Panc1 (cell line): Measurements from ENCODE around the gene DCTN5. TPM values are rescaled to one million over a fixed set of nuclear protein-coding genes. Genes with fewer than 3 reads are reported as not detected.
"Not testable (repeated sequence)": the region's sequence is repeated elsewhere in the genome, so short reads cannot be mapped to it uniquely, and the experiment has no call there.

ENCODE experiments used
- ATAC-seq: fragments of 200-7000 bp; cut with Tn5 transposase; 2 replicates; pipeline ENCODE4 v1.9.1; 2020; ENCODE audit warnings: mild to moderate bottlenecking, moderate library complexity
- BruUV-seq: library from RNA; stranded (reverse); fragments of 400-500 nt; replicated peaks from 2 replicates; lab custom pipeline; 2021; lab: Mats Ljungman, UMichigan
- CTCF ChIA-PET: fragments of 300-600 bp; sonication (Branson Sonifier 250); formaldehyde crosslinking; loops from one replicate; lab custom pipeline; 2022; ENCODE audit warnings: antibody characterized with exemption; lab: Charles Lee
- POLR2A ChIA-PET: fragments of 300-600 bp; sonication (Branson Sonifier 250); formaldehyde crosslinking; loops from one replicate; lab custom pipeline; 2022; ENCODE audit warnings: antibody characterized with exemption; lab: Charles Lee
- DNase-seq: peaks from one replicate; pipeline ENCODE4 v3.0.0-alpha.2; 2010; ENCODE audit warnings: low read depth, low spot score
- H3K27ac ChIP-seq: 2 replicates; pipeline ENCODE4 v1.5.1; 2011; ENCODE audit warnings: mild to moderate bottlenecking, low read length, inconsistent platforms
- H3K27me3 ChIP-seq: fragments of 200-500 bp; sonication (Bioruptor generic); 2 replicates; pipeline ENCODE4 v1.6.0; 2014; ENCODE audit warnings: low read length, inconsistent platforms; ENCODE audit not compliant: control insufficient read depth, insufficient read depth
- H3K36me3 ChIP-seq: fragments of 200-500 bp; sonication (Bioruptor generic); 2 replicates; pipeline ENCODE4 v1.5.1; 2014; ENCODE audit warnings: inconsistent platforms, mild to moderate bottlenecking, low read length, moderate library complexity; ENCODE audit not compliant: control insufficient read depth, insufficient read depth
- H3K4me1 ChIP-seq: 2 replicates; pipeline ENCODE4 v1.5.1; 2011; ENCODE audit warnings: inconsistent platforms, mild to moderate bottlenecking, low read length, moderate library complexity; ENCODE audit not compliant: control insufficient read depth, insufficient read depth
- H3K4me3 ChIP-seq, 2 experiments: 2 replicates each; pipeline ENCODE4 v1.5.1; 2011 to 2012; ENCODE audit warnings: low read depth in 2 of 2, low read length in 2 of 2, mild to moderate bottlenecking in 2 of 2, inconsistent platforms in 1 of 2, moderate library complexity in 1 of 2
- H3K9me3 ChIP-seq: fragments of 200-500 bp; sonication (Bioruptor generic); 2 replicates; pipeline ENCODE4 v1.5.1; 2014; ENCODE audit warnings: low read depth, mild to moderate bottlenecking, inconsistent platforms, low read length, moderate library complexity; ENCODE audit not compliant: control insufficient read depth, insufficient read depth
- POLR2AphosphoS5 ChIP-seq: IDR thresholded peaks from 2 replicates; pipeline ENCODE4 v1.6.1; 2012; ENCODE audit warnings: mild to moderate bottlenecking, low read depth, low read length, moderate library complexity
- SIN3A ChIP-seq: IDR thresholded peaks from 2 replicates; pipeline ENCODE4 v1.6.1; 2012; ENCODE audit warnings: low read depth, mild to moderate bottlenecking, low read length, moderate library complexity, borderline replicate concordance; ENCODE audit not compliant: insufficient read depth
- TCF7L2 ChIP-seq: IDR thresholded peaks from 2 replicates; pipeline ENCODE4 v1.6.1; 2011; ENCODE audit warnings: mild to moderate bottlenecking, low read depth, low read length, inconsistent platforms
- in situ Hi-C: cut with HindIII; loops from 2 replicates; pipeline ENCODE4 v1.10.0; 2016; ENCODE audit warnings: low sequenced_read_pairs, low pct_unique_long_range_greater_than_20kb
- intact Hi-C: fragments of 100-400 bp; cut with micrococcal nuclease; formaldehyde crosslinking; loops from one replicate; pipeline ENCODE4 v1.10.0; 2022; ENCODE audit not compliant: unreplicated experiment
- total RNA-seq: library from RNA; stranded (reverse); gene quantifications from one replicate; pipeline ENCODE4 v1.2.1, GENCODE V29; 2021; ENCODE audit not compliant: unreplicated experiment
- TF ChIP-seq, protein P1 (sequence below): fragments of 450-650 bp; IDR thresholded peaks from 2 replicates; pipeline ENCODE4 v1.5.1; 2017; ENCODE audit warnings: mild to moderate bottlenecking
- TF ChIP-seq, protein P2 (sequence below), 2 experiments: IDR thresholded peaks; 2 replicates each; pipeline ENCODE4 v1.6.1; 2011 to 2012; ENCODE audit warnings: low read depth in 2 of 2, control low read depth in 1 of 2, low read length in 1 of 2, mild to moderate bottlenecking in 1 of 2, moderate library complexity in 1 of 2; ENCODE audit not compliant: insufficient read depth in 1 of 2

Gene DCTN5
- total RNA-seq, 1 experiment from 2014 or later: 72.9 TPM

GRCh38 chr16:23629516-23629915, 11.8 kb upstream of the DCTN5 start:
- DNase-seq (no peak), ATAC-seq (no peak)
- H3K9me3 ChIP-seq: no peaks in the 10 kb centered on the region
- no peaks in the 10 kb centered on the region for H3K4me1 ChIP-seq
- no peaks in the 10 kb centered on the region for H3K27me3 ChIP-seq
- intact Hi-C loops: no loop called here
- TF ChIP-seq, protein P1, sequence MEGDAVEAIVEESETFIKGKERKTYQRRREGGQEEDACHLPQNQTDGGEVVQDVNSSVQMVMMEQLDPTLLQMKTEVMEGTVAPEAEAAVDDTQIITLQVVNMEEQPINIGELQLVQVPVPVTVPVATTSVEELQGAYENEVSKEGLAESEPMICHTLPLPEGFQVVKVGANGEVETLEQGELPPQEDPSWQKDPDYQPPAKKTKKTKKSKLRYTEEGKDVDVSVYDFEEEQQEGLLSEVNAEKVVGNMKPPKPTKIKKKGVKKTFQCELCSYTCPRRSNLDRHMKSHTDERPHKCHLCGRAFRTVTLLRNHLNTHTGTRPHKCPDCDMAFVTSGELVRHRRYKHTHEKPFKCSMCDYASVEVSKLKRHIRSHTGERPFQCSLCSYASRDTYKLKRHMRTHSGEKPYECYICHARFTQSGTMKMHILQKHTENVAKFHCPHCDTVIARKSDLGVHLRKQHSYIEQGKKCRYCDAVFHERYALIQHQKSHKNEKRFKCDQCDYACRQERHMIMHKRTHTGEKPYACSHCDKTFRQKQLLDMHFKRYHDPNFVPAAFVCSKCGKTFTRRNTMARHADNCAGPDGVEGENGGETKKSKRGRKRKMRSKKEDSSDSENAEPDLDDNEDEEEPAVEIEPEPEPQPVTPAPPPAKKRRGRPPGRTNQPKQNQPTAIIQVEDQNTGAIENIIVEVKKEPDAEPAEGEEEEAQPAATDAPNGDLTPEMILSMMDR: no peak
- TF ChIP-seq POLR2AphosphoS5 (no peak), TCF7L2 (no peak), SIN3A (no peak)
- TF ChIP-seq, protein P2, sequence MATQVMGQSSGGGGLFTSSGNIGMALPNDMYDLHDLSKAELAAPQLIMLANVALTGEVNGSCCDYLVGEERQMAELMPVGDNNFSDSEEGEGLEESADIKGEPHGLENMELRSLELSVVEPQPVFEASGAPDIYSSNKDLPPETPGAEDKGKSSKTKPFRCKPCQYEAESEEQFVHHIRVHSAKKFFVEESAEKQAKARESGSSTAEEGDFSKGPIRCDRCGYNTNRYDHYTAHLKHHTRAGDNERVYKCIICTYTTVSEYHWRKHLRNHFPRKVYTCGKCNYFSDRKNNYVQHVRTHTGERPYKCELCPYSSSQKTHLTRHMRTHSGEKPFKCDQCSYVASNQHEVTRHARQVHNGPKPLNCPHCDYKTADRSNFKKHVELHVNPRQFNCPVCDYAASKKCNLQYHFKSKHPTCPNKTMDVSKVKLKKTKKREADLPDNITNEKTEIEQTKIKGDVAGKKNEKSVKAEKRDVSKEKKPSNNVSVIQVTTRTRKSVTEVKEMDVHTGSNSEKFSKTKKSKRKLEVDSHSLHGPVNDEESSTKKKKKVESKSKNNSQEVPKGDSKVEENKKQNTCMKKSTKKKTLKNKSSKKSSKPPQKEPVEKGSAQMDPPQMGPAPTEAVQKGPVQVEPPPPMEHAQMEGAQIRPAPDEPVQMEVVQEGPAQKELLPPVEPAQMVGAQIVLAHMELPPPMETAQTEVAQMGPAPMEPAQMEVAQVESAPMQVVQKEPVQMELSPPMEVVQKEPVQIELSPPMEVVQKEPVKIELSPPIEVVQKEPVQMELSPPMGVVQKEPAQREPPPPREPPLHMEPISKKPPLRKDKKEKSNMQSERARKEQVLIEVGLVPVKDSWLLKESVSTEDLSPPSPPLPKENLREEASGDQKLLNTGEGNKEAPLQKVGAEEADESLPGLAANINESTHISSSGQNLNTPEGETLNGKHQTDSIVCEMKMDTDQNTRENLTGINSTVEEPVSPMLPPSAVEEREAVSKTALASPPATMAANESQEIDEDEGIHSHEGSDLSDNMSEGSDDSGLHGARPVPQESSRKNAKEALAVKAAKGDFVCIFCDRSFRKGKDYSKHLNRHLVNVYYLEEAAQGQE (IDR thresholded peaks at IDR 0.05; ENCODE audit: insufficient read depth in 1 of 2, low read depth in 2 of 2, low read length in 1 of 2): no peak
- in situ Hi-C loops: no loop called here
- peaks cover 10% of the 10 kb centered on the region for H3K36me3 ChIP-seq
- BruUV-seq: no TSS peak
- ChIA-PET CTCF (no interaction called here), POLR2A (no interaction called here)
- H3K4me3 ChIP-seq: no peak overlapping the region
- H3K27ac ChIP-seq: no peak overlapping the region

DNA sequence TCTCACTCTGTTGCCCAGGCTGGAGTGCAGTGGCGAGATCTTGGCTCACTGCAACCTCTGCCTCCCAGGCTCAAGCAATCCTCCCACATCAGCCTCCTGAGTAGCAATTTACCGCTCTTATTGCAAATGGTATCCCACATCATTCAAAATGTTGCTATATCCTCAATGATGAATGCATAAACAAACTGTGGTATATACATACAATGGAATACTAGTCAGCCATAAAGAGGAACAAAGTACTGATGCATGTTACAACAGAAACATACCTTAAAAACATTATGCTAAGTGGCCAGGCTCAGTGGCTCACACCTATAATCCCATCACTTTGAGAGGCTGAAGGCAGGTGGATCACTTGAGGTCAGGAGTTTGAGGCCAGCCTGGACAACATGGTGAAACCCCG, 9.4 kb upstream of the DCTN5 start:
- CTCF ChIA-PET, POLR2A ChIA-PET, BruUV-seq, H3K9me3 ChIP-seq, H3K4me3 ChIP-seq, in situ Hi-C loops, intact Hi-C loops, H3K4me1 ChIP-seq, ATAC-seq, DNase-seq, H3K27me3 ChIP-seq, H3K27ac ChIP-seq: not testable (repeated sequence)
- H3K36me3 ChIP-seq: peaks cover 21% of the 10 kb centered on the region

GRCh38 chr16:23634461-23635036, 6.7 kb upstream of the DCTN5 start:
- in situ Hi-C loops (no loop called here), intact Hi-C loops (no loop called here)
- CTCF ChIA-PET: no interaction called here
- DNase-seq: no peak
- H3K27me3 ChIP-seq: no peaks in the 10 kb centered on the region
- no peak for ATAC-seq
- H3K4me1 ChIP-seq: no peaks in the 10 kb centered on the region
- H3K27ac ChIP-seq: no peak overlapping the region
- BruUV-seq: no TSS peak
- H3K9me3 ChIP-seq: no peaks in the 10 kb centered on the region
- POLR2A ChIA-PET: no interaction called here
- H3K4me3 ChIP-seq: no peak overlapping the region
- peaks cover 17% of the 10 kb centered on the region for H3K36me3 ChIP-seq
- no peak for TF ChIP-seq POLR2AphosphoS5
- TF ChIP-seq, protein P1: no peak
- TF ChIP-seq, protein P2 (IDR thresholded peaks at IDR 0.05; ENCODE audit: insufficient read depth in 1 of 2, low read depth in 2 of 2, low read length in 1 of 2): no peak
- no peak for TF ChIP-seq TCF7L2
- no peak for TF ChIP-seq SIN3A
